NT2/D1 (cell line): Measurements from ENCODE around the gene TTBK1.

ENCODE experiments used
- YY1 ChIP-seq: IDR thresholded peaks from 2 replicates; pipeline ENCODE4 v1.6.1; 2011; ENCODE audit not compliant: insufficient read length, insufficient read depth
- ZNF274 ChIP-seq: IDR thresholded peaks from 2 replicates; pipeline ENCODE4 v1.6.1; 2011; ENCODE audit warnings: mild to moderate bottlenecking, low read depth, low read length

GRCh38 chr6:43277643-43278523 lies 34.6 kb downstream of the TTBK1 start:
- TF ChIP-seq ZNF274, result no peak
- TF ChIP-seq YY1, result no peak
